Keratinocyte (primary cell): ENCODE measurements around the gene KIAA0930. TPM values are rescaled to one million over a fixed set of nuclear protein-coding genes. Genes with fewer than 3 reads are reported as not detected.

Experiments
- DNase-seq: peaks from one replicate; pipeline ENCODE4 v3.0.0-alpha.2; 2011; ENCODE audit warnings: low read depth, missing footprints, low spot score
- FAIRE-seq: peaks from 2 replicates; lab custom pipeline; 2011; peaks lifted over from hg19 to GRCh38; lab: Jason Lieb, UNC
- H2AFZ ChIP-seq: 2 replicates; pipeline ENCODE4 v1.6.0; 2012; ENCODE audit warnings: low read length, control low read depth, inconsistent platforms; ENCODE audit not compliant: control insufficient read depth
- H3K27ac ChIP-seq: 2 replicates; pipeline ENCODE4 v1.5.1; 2011; ENCODE audit warnings: low read length; ENCODE audit not compliant: control insufficient read depth, insufficient read depth
- H3K27me3 ChIP-seq: 3 replicates; pipeline ENCODE4 v1.6.0; 2011; ENCODE audit warnings: low read length; ENCODE audit not compliant: control insufficient read depth, insufficient read depth; ENCODE audit errors: extremely low read depth
- H3K36me3 ChIP-seq, 2 experiments: 2 replicates in 1 of 2; 3 replicates in 1 of 2; pipeline ENCODE4 v1.5.1; 2011; ENCODE audit warnings: low read length in 2 of 2, mild to moderate bottlenecking in 1 of 2; ENCODE audit not compliant: control insufficient read depth in 2 of 2, insufficient read depth in 2 of 2; ENCODE audit errors: extremely low read depth in 1 of 2
- H3K4me1 ChIP-seq: 3 replicates; pipeline ENCODE4 v1.5.1; 2011; ENCODE audit warnings: low read length; ENCODE audit not compliant: control insufficient read depth, insufficient read depth; ENCODE audit errors: extremely low read depth
- H3K4me2 ChIP-seq: 3 replicates; pipeline ENCODE4 v1.6.0; 2011; ENCODE audit warnings: low read depth, low read length; ENCODE audit not compliant: control insufficient read depth, insufficient read depth; ENCODE audit errors: extremely low read depth
- H3K4me3 ChIP-seq, 3 experiments: fragments of 200-600 bp in 1 of 3; sonication (generic) in 1 of 3; 2 replicates in 2 of 3; 3 replicates in 1 of 3; pipeline ENCODE4 v1.5.1; 2011 to 2016; ENCODE audit warnings: low read length in 3 of 3, mild to moderate bottlenecking in 3 of 3, control low read depth in 2 of 3, inconsistent platforms in 1 of 3, low read depth in 1 of 3, mixed read lengths in 1 of 3, mixed run types in 1 of 3, moderate library complexity in 1 of 3; ENCODE audit not compliant: control insufficient read depth in 2 of 3, insufficient read depth in 2 of 3; ENCODE audit errors: extremely low read depth in 1 of 3
- H3K79me2 ChIP-seq: 2 replicates; pipeline ENCODE4 v1.6.0; 2012; ENCODE audit warnings: low read length; ENCODE audit not compliant: control insufficient read depth, insufficient read depth
- H3K9ac ChIP-seq: 3 replicates; pipeline ENCODE4 v1.6.0; 2011; ENCODE audit warnings: low read length; ENCODE audit not compliant: control insufficient read depth, insufficient read depth; ENCODE audit errors: extremely low read depth
- H3K9me1 ChIP-seq: 3 replicates; pipeline ENCODE4 v1.6.0; 2011; ENCODE audit warnings: low read length; ENCODE audit not compliant: control insufficient read depth, insufficient read depth; ENCODE audit errors: extremely low read depth
- H3K9me3 ChIP-seq: 2 replicates; pipeline ENCODE4 v1.5.1; 2012; ENCODE audit warnings: low read depth, low read length; ENCODE audit not compliant: control insufficient read depth
- H4K20me1 ChIP-seq: 3 replicates; pipeline ENCODE4 v1.6.0; 2011; ENCODE audit warnings: low read length; ENCODE audit not compliant: control insufficient read depth, insufficient read depth; ENCODE audit errors: extremely low read depth
- CTCF ChIP-seq, 3 experiments: IDR thresholded peaks in 1 of 3; conservative IDR thresholded peaks in 1 of 3; optimal IDR thresholded peaks in 1 of 3; 2 replicates in 2 of 3; 3 replicates in 1 of 3; pipeline versions ENCODE3 to v1.5.1; 2011; ENCODE audit warnings: low read length in 3 of 3, mild to moderate bottlenecking in 3 of 3, moderate library complexity in 2 of 3, control low read depth in 1 of 3, inconsistent platforms in 1 of 3; ENCODE audit not compliant: insufficient read depth in 2 of 3; ENCODE audit errors: extremely low read depth in 1 of 3
- EZH2 ChIP-seq: IDR thresholded peaks from one replicate; pipeline ENCODE4 v1.6.1; 2012; ENCODE audit warnings: inconsistent platforms, mild to moderate bottlenecking, low read length, moderate library complexity
- dilution Hi-C: fragments of 300-500 bp; cut with MboI; formaldehyde crosslinking; loops from one replicate; pipeline ENCODE4 v1.7.0; 2020; ENCODE audit warnings: low sequenced_read_pairs; ENCODE audit not compliant: extremely low pct_ligation_motif_present
- polyA plus RNA-seq, 5 experiments: library from polyadenylated mRNA; depleted of rRNA in 3 of 5; stranded (reverse) in 3 of 5; stranded (forward) in 1 of 5; unstranded in 1 of 5; fragments of >200 nt; gene quantifications; 1 replicate in 1 of 5; 2 replicates in 3 of 5; 3 replicates in 1 of 5; pipeline versions ENCODE4 v1.2.1 to v1.2.3, GENCODE V29; 2011 to 2012; ENCODE audit warnings: missing spikeins in 2 of 5, low read depth in 1 of 5, low replicate concordance in 1 of 5

Gene KIAA0930
- polyA plus RNA-seq, 1 donor (not counting 4 experiments of a cell fraction or from before 2014, with no cell fraction given) = 115 TPM

- Histone ChIP-seq H3K9me3 (no peaks in the 10 kb centered on the region), H3K27ac (no peak overlapping the region), H3K4me3 (no peak overlapping the region), H3K79me2 (peaks cover 49% of the 10 kb centered on the region), H2AFZ (no peak overlapping the region), H4K20me1 (peaks cover 3% of the 10 kb centered on the region), H3K27me3 (no peaks in the 10 kb centered on the region), H3K4me1 (no peaks in the 10 kb centered on the region), H3K9ac (no peak overlapping the region), H3K4me2 (no peak overlapping the region), H3K9me1 (peaks cover 2% of the 10 kb centered on the region), H3K36me3 (peaks cover 15 to 39% of the 10 kb centered on the region in 2 experiments)
- dilution Hi-C loops = no loop called here
- FAIRE-seq (no peak), DNase-seq (no peak)
- TF ChIP-seq CTCF (optimal IDR thresholded peaks at IDR 0.05 in 1 of 3, IDR thresholded peaks at IDR 0.05 in 1 of 3, conservative IDR thresholded peaks at IDR 0.05 in 1 of 3; ENCODE audit: extremely low read depth in 1 of 3, insufficient read depth in 2 of 3, low read length in 3 of 3) (no peak), EZH2 (no peak)
These were observed 86.3 kb downstream of the KIAA0930 start for GRCh38 chr22:45154383-45154782.

GRCh38 chr22:45151503-45151902 lies 89.2 kb downstream of the KIAA0930 start:
- Histone ChIP-seq H3K79me2 (peaks cover 22% of the 10 kb centered on the region), H3K36me3 (peaks cover 10 to 20% of the 10 kb centered on the region in 2 experiments), H3K9me3 (no peaks in the 10 kb centered on the region), H3K27ac (no peak overlapping the region), H3K4me2 (no peak overlapping the region), H2AFZ (no peak overlapping the region), H4K20me1 (peaks cover 3% of the 10 kb centered on the region), H3K27me3 (no peaks in the 10 kb centered on the region), H3K9ac (no peak overlapping the region), H3K4me1 (no peaks in the 10 kb centered on the region), H3K9me1 (no peaks in the 10 kb centered on the region), H3K4me3 (no peak overlapping the region)
- FAIRE-seq (no peak), DNase-seq (no peak)
- TF ChIP-seq EZH2 (no peak), CTCF (optimal IDR thresholded peaks at IDR 0.05 in 1 of 3, IDR thresholded peaks at IDR 0.05 in 1 of 3, conservative IDR thresholded peaks at IDR 0.05 in 1 of 3; ENCODE audit: extremely low read depth in 1 of 3, insufficient read depth in 2 of 3, low read length in 3 of 3) (no peak)
- dilution Hi-C loops = no loop called here
